SK-N-SH treated with all-trans-retinoic acid at 6 μM for 48 hours (cell line): ENCODE measurements around the gene ERP44.

ENCODE experiments used
- ATAC-seq: fragments of 200-7000 bp; cut with Tn5 transposase; 3 replicates; pipeline ENCODE4 v1.9.1; 2020; ENCODE audit warnings: mild to moderate bottlenecking, moderate library complexity
- ARNTL ChIP-seq: fragments of 450-650 bp; formaldehyde crosslinking; IDR thresholded peaks from 2 replicates; pipeline ENCODE4 v1.5.0; 2020; ENCODE audit warnings: low read depth, mild to moderate bottlenecking, moderate library complexity, borderline replicate concordance
- BACH2 ChIP-seq: fragments of 250-450 bp; sonication (Bioruptor Pico); IDR thresholded peaks from 2 replicates; pipeline ENCODE4 v1.9.0; 2021; ENCODE audit warnings: mild to moderate bottlenecking, borderline replicate concordance
- CSDC2 ChIP-seq: fragments of 250-450 bp; sonication (Bioruptor Pico); IDR thresholded peaks from 2 replicates; pipeline ENCODE4 v1.5.0; 2020; ENCODE audit warnings: mild to moderate bottlenecking, moderate library complexity
- CSRNP3 ChIP-seq: fragments of 250-450 bp; sonication (Bioruptor Pico); IDR thresholded peaks from 2 replicates; pipeline ENCODE4 v1.5.1; 2021; ENCODE audit warnings: mild to moderate bottlenecking, moderate library complexity
- ESRRG ChIP-seq: fragments of 250-450 bp; sonication (Bioruptor Pico); IDR thresholded peaks from 2 replicates; pipeline ENCODE4 v1.6.1; 2021; ENCODE audit warnings: mild to moderate bottlenecking
- ISL1 ChIP-seq: fragments of 250-450 bp; sonication (Bioruptor Pico); IDR thresholded peaks from 2 replicates; pipeline ENCODE4 v2.1.2; 2022; ENCODE audit warnings: mild to moderate bottlenecking, moderate library complexity
- OSR1 ChIP-seq: fragments of 250-450 bp; sonication (Bioruptor Pico); IDR thresholded peaks from 2 replicates; pipeline ENCODE4 v1.8.0; 2022; ENCODE audit warnings: moderate library complexity, mild to moderate bottlenecking, inconsistent platforms
- PATZ1 ChIP-seq: fragments of 250-450 bp; sonication (Bioruptor Pico); IDR thresholded peaks from 2 replicates; pipeline ENCODE4 v1.8.0; 2020; ENCODE audit warnings: mild to moderate bottlenecking, moderate library complexity, borderline replicate concordance
- PPARA ChIP-seq: fragments of 250-450 bp; sonication (Bioruptor Pico); IDR thresholded peaks from 2 replicates; pipeline ENCODE4 v1.5.0; 2020; ENCODE audit warnings: mild to moderate bottlenecking, borderline replicate concordance
- RARB ChIP-seq: fragments of 250-450 bp; sonication (Bioruptor Pico); IDR thresholded peaks from 2 replicates; pipeline ENCODE4 v1.8.0; 2021; ENCODE audit warnings: mild to moderate bottlenecking, moderate library complexity
- SNAI2 ChIP-seq: fragments of 250-450 bp; sonication (Bioruptor Pico); IDR thresholded peaks from 2 replicates; pipeline ENCODE4 v1.5.0; 2020; ENCODE audit warnings: mild to moderate bottlenecking, moderate library complexity
- TCF4 ChIP-seq: fragments of 250-450 bp; sonication (Bioruptor Pico); IDR thresholded peaks from 2 replicates; pipeline ENCODE4 v1.8.0; 2021; ENCODE audit warnings: mild to moderate bottlenecking, moderate library complexity, borderline replicate concordance
- TOX ChIP-seq: fragments of 250-450 bp; sonication (Bioruptor Pico); IDR thresholded peaks from 2 replicates; pipeline ENCODE4 v1.8.0; 2021; ENCODE audit warnings: mild to moderate bottlenecking, moderate library complexity, borderline replicate concordance
- ZC3H10 ChIP-seq: fragments of 250-450 bp; sonication (Bioruptor Pico); IDR thresholded peaks from 2 replicates; pipeline ENCODE4 v1.5.1; 2021; ENCODE audit warnings: mild to moderate bottlenecking, moderate library complexity
- ZFP3 ChIP-seq: fragments of 250-450 bp; sonication (Bioruptor Pico); IDR thresholded peaks from 2 replicates; pipeline ENCODE4 v1.5.0; 2020; ENCODE audit warnings: mild to moderate bottlenecking, moderate library complexity
- ZNF565 ChIP-seq: fragments of 450-650 bp; formaldehyde crosslinking; conservative IDR thresholded peaks from 2 replicates; pipeline ENCODE4 v1.5.0; 2020; ENCODE audit warnings: low read depth, mild to moderate bottlenecking, moderate library complexity
- ZNF70 ChIP-seq: fragments of 450-650 bp; formaldehyde crosslinking; IDR thresholded peaks from 2 replicates; pipeline ENCODE4 v1.5.0; 2020; ENCODE audit warnings: mild to moderate bottlenecking, moderate library complexity
- TF ChIP-seq, protein P1 (sequence below): fragments of 250-450 bp; sonication (Bioruptor Pico); IDR thresholded peaks from 2 replicates; pipeline ENCODE4 v1.8.0; 2021; ENCODE audit warnings: low read depth, mild to moderate bottlenecking, moderate library complexity, borderline replicate concordance
- TF ChIP-seq, protein P2 (sequence below): fragments of 250-450 bp; sonication (Bioruptor Pico); IDR thresholded peaks from 2 replicates; pipeline ENCODE4 v1.5.0; 2020; ENCODE audit warnings: mild to moderate bottlenecking, moderate library complexity

ERP44 gene

GRCh38 chr9:100021931-100022330 is 76.9 kb downstream of the ERP44 start (continued):
- TF ChIP-seq, protein P1, sequence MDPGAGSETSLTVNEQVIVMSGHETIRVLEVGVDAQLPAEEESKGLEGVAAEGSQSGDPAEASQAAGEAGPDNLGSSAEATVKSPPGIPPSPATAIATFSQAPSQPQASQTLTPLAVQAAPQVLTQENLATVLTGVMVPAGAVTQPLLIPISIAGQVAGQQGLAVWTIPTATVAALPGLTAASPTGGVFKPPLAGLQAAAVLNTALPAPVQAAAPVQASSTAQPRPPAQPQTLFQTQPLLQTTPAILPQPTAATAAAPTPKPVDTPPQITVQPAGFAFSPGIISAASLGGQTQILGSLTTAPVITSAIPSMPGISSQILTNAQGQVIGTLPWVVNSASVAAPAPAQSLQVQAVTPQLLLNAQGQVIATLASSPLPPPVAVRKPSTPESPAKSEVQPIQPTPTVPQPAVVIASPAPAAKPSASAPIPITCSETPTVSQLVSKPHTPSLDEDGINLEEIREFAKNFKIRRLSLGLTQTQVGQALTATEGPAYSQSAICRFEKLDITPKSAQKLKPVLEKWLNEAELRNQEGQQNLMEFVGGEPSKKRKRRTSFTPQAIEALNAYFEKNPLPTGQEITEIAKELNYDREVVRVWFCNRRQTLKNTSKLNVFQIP: no peak
- TF ChIP-seq CSDC2 (CRISPR knock-in tag): no peak
- TF ChIP-seq ZFP3 (CRISPR knock-in tag): no peak
- no peak for TF ChIP-seq SNAI2
- TF ChIP-seq PPARA: no peak
- TF ChIP-seq OSR1 (CRISPR knock-in tag): no peak
- TF ChIP-seq ESRRG (CRISPR knock-in tag): no peak
- TF ChIP-seq RARB: no peak
- TF ChIP-seq PATZ1 (CRISPR knock-in tag): no peak
- TF ChIP-seq ZNF565: no peak
- TF ChIP-seq CSRNP3 (CRISPR knock-in tag): no peak
- no peak for TF ChIP-seq TCF4 (CRISPR knock-in tag)
- TF ChIP-seq, all 23 proteins: peak for 0

DNA sequence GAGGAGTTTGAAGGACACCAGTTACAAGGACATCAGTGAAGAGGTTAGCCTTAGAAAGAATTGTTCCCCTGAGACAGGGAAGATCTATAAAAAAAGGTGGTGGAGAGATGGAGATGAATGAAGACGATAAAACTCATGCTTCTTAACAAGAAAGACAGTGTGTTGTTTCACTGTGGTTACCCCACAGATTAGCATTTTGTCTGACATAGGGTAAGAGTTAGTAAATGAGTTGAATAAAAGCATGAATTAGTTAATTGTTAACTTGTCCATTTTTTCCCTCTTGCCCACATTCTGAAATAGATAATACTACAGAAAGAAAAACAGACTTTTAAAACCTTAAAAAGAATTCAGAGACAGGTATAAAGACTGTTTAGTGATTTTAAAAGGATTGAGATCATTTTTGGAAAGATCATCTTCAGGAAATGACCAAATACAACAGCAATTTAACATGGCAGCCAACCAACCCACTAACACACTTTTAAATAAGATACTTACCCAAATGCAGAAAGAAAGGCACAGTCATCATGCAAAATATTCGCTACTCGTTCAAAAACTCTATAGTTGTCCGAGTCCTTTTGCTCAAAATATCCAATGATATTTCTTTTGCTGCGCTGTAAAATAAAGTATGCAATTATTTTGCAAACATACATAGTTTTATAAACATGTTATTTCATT is 78.5 kb downstream of the ERP44 start:
- TF ChIP-seq, protein P1: no peak
- TF ChIP-seq ZNF70 (CRISPR knock-in tag) (no peak), PATZ1 (CRISPR knock-in tag) (no peak), TOX (CRISPR knock-in tag) (no peak), ARNTL (no peak), ZNF565 (no peak), CSRNP3 (CRISPR knock-in tag) (no peak), ZC3H10 (CRISPR knock-in tag) (no peak), OSR1 (CRISPR knock-in tag) (no peak), SNAI2 (no peak), TCF4 (CRISPR knock-in tag) (no peak), PPARA (no peak), ISL1 (CRISPR knock-in tag) (no peak), BACH2 (CRISPR knock-in tag) (no peak), CSDC2 (CRISPR knock-in tag) (no peak), RARB (no peak)
- TF ChIP-seq, protein P2, sequence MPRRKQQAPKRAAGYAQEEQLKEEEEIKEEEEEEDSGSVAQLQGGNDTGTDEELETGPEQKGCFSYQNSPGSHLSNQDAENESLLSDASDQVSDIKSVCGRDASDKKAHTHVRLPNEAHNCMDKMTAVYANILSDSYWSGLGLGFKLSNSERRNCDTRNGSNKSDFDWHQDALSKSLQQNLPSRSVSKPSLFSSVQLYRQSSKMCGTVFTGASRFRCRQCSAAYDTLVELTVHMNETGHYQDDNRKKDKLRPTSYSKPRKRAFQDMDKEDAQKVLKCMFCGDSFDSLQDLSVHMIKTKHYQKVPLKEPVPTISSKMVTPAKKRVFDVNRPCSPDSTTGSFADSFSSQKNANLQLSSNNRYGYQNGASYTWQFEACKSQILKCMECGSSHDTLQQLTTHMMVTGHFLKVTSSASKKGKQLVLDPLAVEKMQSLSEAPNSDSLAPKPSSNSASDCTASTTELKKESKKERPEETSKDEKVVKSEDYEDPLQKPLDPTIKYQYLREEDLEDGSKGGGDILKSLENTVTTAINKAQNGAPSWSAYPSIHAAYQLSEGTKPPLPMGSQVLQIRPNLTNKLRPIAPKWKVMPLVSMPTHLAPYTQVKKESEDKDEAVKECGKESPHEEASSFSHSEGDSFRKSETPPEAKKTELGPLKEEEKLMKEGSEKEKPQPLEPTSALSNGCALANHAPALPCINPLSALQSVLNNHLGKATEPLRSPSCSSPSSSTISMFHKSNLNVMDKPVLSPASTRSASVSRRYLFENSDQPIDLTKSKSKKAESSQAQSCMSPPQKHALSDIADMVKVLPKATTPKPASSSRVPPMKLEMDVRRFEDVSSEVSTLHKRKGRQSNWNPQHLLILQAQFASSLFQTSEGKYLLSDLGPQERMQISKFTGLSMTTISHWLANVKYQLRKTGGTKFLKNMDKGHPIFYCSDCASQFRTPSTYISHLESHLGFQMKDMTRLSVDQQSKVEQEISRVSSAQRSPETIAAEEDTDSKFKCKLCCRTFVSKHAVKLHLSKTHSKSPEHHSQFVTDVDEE: no peak
- no peak for ATAC-seq
